Stimulated activated CD8-positive, alpha-beta memory T cell treated with anti-CD3 and anti-CD28 coated beads, Interleukin-7, amount 100 ng/mL, for 1 hour (primary cell): ENCODE results near the gene POLL.
"Not testable (repeated sequence)": the region's sequence is repeated elsewhere in the genome, so short reads cannot be mapped to it uniquely, and the experiment has no call there.

Experiments used
- DNase-seq, 2 donors: peaks; one replicate each; pipeline ENCODE4 v3.0.0-alpha.2; 2020; ENCODE audit warnings: low read depth in 2 of 2

The POLL gene

GRCh38 chr10:101611096-101611905 lies 23.2 kb upstream of the POLL start:
- no peak for DNase-seq

GRCh38 chr10:101609481-101609880 lies 21.4 kb upstream of the POLL start:
- DNase-seq: no peak

DNA sequence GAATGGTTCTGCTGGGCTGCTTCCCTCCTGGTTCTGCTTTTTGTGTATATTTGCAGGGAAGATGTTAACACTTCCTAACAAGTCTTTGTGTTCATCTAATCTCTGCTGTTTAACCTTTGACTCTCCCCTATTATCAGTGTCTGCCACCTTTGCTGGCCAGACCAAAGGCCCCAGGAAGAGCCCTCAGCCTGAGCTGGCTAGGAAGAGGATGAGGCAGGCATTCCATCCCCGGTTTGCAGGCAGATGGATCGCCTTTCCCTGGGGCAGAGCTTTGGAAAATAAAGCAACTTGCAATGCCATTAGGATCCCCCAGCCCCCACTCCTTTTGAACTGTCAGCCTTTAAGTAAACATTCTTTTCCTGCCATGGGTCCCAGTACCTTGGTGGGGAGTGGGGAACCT lies 19.1 kb upstream of the POLL start:
- no peak for DNase-seq

DNA sequence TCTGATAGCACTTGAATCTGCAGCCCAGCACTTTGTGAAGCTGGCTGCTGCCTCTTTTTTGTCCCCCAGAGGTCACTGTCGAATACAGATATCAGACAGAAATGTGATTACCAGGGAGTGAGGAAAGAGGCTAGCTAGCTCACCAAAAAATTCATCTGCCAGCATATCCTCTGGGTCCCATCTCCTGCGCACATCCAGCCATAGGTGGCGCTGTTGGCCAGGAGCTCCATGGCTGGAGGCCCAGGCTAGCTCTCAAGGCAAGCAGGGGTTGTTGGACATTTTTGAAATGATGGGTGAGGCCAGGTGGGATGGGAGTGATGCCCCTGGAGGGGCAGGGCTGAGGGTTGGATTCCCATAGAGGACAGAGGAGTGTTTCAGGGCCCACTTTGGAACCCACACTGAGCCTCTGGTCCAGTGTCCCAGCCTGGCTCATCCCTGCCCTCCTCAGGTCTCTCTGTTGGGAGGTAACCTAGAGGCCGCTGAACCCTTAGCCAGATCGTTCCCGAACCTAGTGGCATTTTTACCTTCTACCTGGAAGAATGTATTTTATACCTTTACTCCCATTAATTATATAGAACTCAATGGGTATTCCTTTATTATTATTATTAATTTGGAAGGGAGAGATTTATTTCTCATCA lies 14.8 kb upstream of the POLL start:
- peak in 1 of 2 donors; percentile 27 for DNase-seq

GRCh38 chr10:101601541-101601940 lies 13.5 kb upstream of the POLL start:
- no peak for DNase-seq

GRCh38 chr10:101597091-101597900 lies 9.2 kb upstream of the POLL start:
- no peak for DNase-seq

DNA sequence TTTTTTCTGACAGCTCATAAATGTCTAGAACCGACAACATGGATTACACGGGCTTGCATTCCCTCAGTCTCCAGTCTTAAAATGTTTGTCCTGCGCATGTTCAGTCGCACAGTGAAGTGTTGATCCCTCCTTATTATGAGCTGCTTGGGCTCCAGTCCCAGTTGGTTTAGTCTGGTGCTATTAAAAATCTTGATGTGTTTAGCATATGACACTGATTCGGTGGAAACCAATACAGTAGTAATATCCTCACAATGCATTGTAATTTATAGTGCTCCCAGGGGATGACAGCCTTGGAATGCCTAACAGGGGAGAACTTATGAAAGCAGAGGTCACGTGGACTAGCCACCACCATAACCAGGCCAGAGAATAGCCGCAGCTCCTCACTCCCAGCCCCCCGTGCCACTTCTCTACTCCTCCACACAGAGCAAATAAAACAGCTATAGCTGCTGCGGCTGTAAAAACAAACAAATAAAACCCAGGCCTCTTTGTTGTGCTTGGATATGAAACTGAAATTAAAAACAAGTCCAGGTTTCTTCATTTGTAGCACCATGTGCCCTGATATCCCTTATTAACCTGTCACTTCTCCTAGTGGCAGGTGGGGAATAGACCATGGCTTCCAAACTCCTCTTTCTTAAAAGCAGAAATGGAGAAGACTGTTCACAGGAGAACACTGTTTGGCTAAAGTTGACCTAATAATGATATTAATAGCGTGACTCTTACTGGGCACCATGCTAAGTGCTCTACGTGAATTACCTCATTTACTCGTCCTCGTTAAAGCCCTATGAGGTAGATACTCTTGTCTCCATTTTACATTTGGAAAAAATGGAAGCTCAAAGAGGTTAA lies 7.8 kb upstream of the POLL start:
- no peak for DNase-seq

GRCh38 chr10:101593331-101593730 lies 5.3 kb upstream of the POLL start:
- not testable (repeated sequence) for DNase-seq

- no peak for DNase-seq
Measured at GRCh38 chr10:101588879-101589278, 822 bp upstream of the POLL start.

- no peak for DNase-seq
Measured at GRCh38 chr10:101585841-101586240, 2.2 kb downstream of the POLL start.

GRCh38 chr10:101580486-101581399 lies 7.3 kb downstream of the POLL start:
- DNase-seq: no peak

GRCh38 chr10:101579516-101579870 lies 8.6 kb downstream of the POLL start:
- DNase-seq: no peak

DNA sequence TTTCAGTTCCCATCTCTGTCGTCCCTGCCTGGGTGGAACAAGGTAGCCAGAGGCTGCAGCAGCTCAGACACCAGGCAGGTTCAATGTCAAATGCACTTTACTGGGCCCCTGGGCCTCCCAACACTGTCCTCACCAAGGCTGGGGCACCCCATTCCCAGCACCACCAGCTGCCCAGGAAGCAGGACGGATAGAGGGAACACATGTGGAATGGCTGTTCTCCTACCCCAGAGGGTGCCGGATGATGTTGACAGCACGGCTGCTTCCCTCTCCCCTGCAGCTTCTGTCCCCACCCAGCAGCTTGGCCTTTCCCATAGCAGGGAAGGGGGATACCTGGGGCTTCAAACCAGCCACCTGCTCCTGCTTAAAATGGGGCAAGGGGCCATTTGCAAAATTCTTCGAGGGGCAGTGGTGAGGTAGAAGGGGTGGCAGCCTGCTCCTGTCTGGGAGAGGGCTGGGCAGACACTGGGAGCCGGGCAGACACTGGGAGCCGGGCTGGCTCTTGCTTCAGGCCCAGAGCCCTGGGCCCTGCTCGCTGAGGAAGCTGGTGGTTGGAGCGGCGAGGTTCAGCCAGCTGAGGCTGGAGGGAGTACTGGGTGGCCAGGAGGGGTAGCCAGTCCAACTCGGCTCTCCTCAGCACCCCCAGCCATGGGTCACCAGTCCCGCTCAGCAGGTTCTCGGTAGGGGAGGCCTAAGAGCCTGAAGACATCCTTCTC lies 9.1 kb downstream of the POLL start:
- DNase-seq: no peak

- no peak for DNase-seq
Measured at GRCh38 chr10:101578192-101578591, 9.9 kb downstream of the POLL start.

- no peak for DNase-seq
Measured at GRCh38 chr10:101577121-101577871, 10.8 kb downstream of the POLL start.

- DNase-seq: no peak
Measured at GRCh38 chr10:101576211-101576863, 11.7 kb downstream of the POLL start.

DNA sequence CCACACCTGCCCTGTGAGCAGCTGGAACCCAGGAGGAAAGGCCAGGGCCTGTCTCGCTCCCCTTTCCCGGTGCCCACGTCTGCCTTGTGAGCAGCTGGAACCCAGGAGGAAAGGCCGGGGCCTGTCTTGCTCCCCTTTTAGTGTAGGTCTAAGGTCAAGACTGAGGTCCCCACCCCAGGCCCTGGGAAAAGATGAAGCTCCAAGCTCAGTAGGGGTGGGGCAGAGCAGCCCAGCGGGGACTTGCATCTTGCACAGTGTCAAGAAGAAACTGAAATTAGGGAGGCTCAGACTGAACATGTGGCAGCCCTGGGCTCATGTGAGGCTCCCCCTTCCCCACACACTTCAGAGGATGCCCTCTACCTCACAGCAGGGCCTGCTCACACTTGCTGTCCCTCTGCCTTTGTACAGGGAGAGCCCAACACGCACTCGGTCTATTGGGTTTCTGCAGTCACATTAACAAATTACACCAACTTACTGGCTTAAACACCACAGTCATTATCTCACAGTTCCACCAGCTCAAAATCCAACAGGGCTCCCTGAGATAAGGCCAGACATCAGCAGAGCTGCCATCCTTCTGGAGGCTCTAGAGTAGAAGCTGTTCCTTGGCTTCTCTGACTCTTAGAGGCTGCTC lies 12.4 kb downstream of the POLL start:
- no peak for DNase-seq

DNA sequence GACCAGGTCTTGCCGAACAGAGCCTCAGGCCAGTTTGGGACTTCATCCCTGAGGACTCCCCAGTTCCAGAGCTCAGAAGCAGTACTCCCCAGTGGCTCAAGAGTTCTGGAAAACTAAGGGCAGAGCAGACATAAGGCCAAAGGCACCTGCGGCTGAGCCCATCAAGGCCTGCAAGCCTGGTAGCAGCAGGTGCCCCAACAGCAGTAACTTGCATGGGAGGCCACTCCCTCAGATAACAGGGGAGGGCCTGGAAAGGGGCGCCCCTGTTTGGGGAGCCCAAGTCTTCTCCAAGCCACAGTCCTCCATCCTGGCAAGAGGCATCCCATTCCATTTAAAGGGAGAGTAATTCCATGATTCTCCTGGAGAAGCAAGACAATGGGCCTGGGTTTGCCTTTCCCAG lies 13.0 kb downstream of the POLL start:
- DNase-seq: no peak
